Measurements from ENCODE around the gene CYP26C1.
A peak's percentile ranks its signal among the peaks of the same experiment; 100 is the strongest.

The CYP26C1 gene

GRCh38 chr10:93059975-93060886 is at the start of gene CYP26C1:
Gene CYP26C1 (plus strand): TSS chr10:93060798. CDS start chr10:93061264, 466 bp downstream.
- DNase-seq (ENCODE audit: low spot score): no peak

- DNase-seq (ENCODE audit: low spot score): no peak
Measured at GRCh38 chr10:93015722-93016121, 44.9 kb upstream of the CYP26C1 start.

- DNase-seq (ENCODE audit: low spot score): no peak
Measured at GRCh38 chr10:93023013-93023650, 37.5 kb upstream of the CYP26C1 start.

GRCh38 chr10:93026072-93026471 is 34.5 kb upstream of the CYP26C1 start:
- no peak for DNase-seq (ENCODE audit: low spot score)

GRCh38 chr10:93027508-93027907 is 33.1 kb upstream of the CYP26C1 start:
- no peak for DNase-seq (ENCODE audit: low spot score)

GRCh38 chr10:93028883-93029282 is 31.7 kb upstream of the CYP26C1 start:
- DNase-seq (ENCODE audit: low spot score): peak; percentile 58

- peak; percentile 82 for DNase-seq (ENCODE audit: low spot score)
Measured at GRCh38 chr10:93030409-93030808, 30.2 kb upstream of the CYP26C1 start.

GRCh38 chr10:93032105-93032808 is 28.3 kb upstream of the CYP26C1 start:
- no peak for DNase-seq (ENCODE audit: low spot score)

- DNase-seq (ENCODE audit: low spot score): no peak
Measured at GRCh38 chr10:93032809-93033137, 27.8 kb upstream of the CYP26C1 start.

GRCh38 chr10:93034426-93034825 is 26.2 kb upstream of the CYP26C1 start:
- no peak for DNase-seq (ENCODE audit: low spot score)

GRCh38 chr10:93039110-93039509 is 21.5 kb upstream of the CYP26C1 start:
- no peak for DNase-seq (ENCODE audit: low spot score)

- peak; percentile 72 for DNase-seq (ENCODE audit: low spot score)
Measured at GRCh38 chr10:93039721-93040120, 20.9 kb upstream of the CYP26C1 start.

- DNase-seq (ENCODE audit: low spot score): no peak
Measured at GRCh38 chr10:93054486-93054885, 6.1 kb upstream of the CYP26C1 start.

GRCh38 chr10:93058139-93058538 is 2.5 kb upstream of the CYP26C1 start:
- no peak for DNase-seq (ENCODE audit: low spot score)

GRCh38 chr10:93060887-93061593 is 442 bp downstream of the CYP26C1 start:
- DNase-seq (ENCODE audit: low spot score): no peak

GRCh38 chr10:93061594-93062513 is 1.3 kb downstream of the CYP26C1 start:
- no peak for DNase-seq (ENCODE audit: low spot score)

- peak; percentile 73 for DNase-seq (ENCODE audit: low spot score)
Measured at GRCh38 chr10:93062514-93063143, 2.0 kb downstream of the CYP26C1 start.

GRCh38 chr10:93063144-93063976 is 2.8 kb downstream of the CYP26C1 start:
- DNase-seq (ENCODE audit: low spot score): no peak

GRCh38 chr10:93063977-93064660 is 3.5 kb downstream of the CYP26C1 start:
- DNase-seq (ENCODE audit: low spot score): no peak
